Upper lobe of left lung (tissue), 4 donors: Measurements from ENCODE around the gene PPEF2.

ENCODE experiments used
- CTCF ChIP-seq, 6 experiments: fragments of 450-650 bp in 4 of 6; fragments of 200-600 bp in 2 of 6; sonication (generic) in 2 of 6; IDR thresholded peaks; one replicate each; pipeline ENCODE4 v1.5.1; 2016 to 2019; ENCODE audit warnings: antibody characterized with exemption in 6 of 6
- EP300 ChIP-seq, 4 donors: sonication (generic); formaldehyde crosslinking; IDR thresholded peaks; one replicate each; pipeline ENCODE4 v1.5.1; 2017; ENCODE audit warnings: antibody characterized with exemption in 4 of 4, control low read depth in 2 of 4
- POLR2A ChIP-seq, 4 donors: fragments of 450-650 bp; IDR thresholded peaks; one replicate each; pipeline ENCODE4 v1.5.1; 2016 to 2017; ENCODE audit warnings: antibody characterized with exemption in 4 of 4, mild to moderate bottlenecking in 2 of 4
- POLR2AphosphoS5 ChIP-seq, 2 donors: sonication (generic); formaldehyde crosslinking; IDR thresholded peaks; one replicate each; pipeline ENCODE4 v1.5.1; 2017; ENCODE audit warnings: antibody characterized with exemption in 2 of 2

- no peak for TF ChIP-seq POLR2A (IDR thresholded peaks at IDR 0.05)
- no peak for TF ChIP-seq POLR2AphosphoS5 (IDR thresholded peaks at IDR 0.05)
- TF ChIP-seq CTCF (IDR thresholded peaks at IDR 0.05), result no peak
- TF ChIP-seq EP300 (IDR thresholded peaks at IDR 0.05), result no peak
Measured at GRCh38 chr4:75844151-75844662, 58.0 kb downstream of the PPEF2 start.
